ENCODE results near the gene PACS1. TPM values are rescaled to one million over a fixed set of nuclear protein-coding genes. Genes with fewer than 3 reads are reported as not detected.
A peak's percentile ranks its signal among the peaks of the same experiment; 100 is the strongest.

The PACS1 gene
- polyA plus RNA-seq, 1 donor: 30.3 TPM

DNA sequence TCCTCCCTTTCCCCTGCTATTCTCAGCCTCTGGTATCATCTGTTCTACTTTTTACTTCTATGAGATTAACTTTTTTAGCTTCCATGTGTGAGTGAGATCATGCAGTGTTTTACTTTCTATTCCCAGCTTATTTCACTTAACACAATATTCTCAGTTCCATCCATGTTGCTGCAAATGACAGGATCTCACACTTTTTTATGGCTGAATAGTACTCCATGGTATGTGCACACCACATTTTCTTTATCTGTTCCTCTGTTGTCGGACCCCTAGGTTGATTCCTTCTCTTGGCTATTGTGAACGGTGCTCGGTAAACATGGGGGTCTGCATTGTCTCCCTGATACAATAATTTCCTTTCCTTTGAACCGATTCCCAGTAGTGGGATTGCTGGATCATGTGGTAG, 117.4 kb downstream of the PACS1 start:
- no peaks in the 10 kb centered on the region for H3K9me3 ChIP-seq (ENCODE audit: control insufficient read depth, low read depth, low read length)
- no peaks in the 10 kb centered on the region for H3K36me3 ChIP-seq (ENCODE audit: control insufficient read depth, insufficient read depth, low read length)
- H3K27ac ChIP-seq (ENCODE audit: low read length): no peak overlapping the region
- H3K4me1 ChIP-seq (ENCODE audit: control insufficient read depth, insufficient read depth, low read length): peaks cover 4% of the 10 kb centered on the region
- no peaks in the 10 kb centered on the region for H3K27me3 ChIP-seq (ENCODE audit: control insufficient read depth, insufficient read depth, low read length)
- no peak overlapping the region for H3K4me3 ChIP-seq (ENCODE audit: low read length)
- no CpG with 5 or more reads among the region's 4 CpGs for WGBS (ENCODE audit: insufficient coverage, low lambda C conversion rate)
- DNase-seq: no peak

DNA sequence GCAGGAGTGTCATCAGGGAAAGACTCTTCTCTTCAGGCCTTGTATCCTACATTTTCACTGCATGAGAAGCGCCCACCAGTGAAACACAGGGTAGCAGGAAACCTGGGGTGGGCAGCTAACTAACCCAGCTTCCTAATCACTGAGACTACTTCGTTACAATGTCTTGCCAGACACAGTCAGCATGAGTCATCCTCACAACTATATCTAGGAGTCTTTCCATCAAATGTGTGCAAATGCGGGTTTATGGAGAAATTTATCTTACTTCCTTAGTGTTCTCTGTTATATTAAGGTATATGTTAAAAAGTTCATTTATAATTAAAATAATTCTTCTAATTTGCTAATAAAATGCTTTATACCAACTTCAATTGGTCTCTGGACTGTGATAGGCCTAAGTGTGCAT, 118.5 kb downstream of the PACS1 start:
- H3K4me1 ChIP-seq (ENCODE audit: control insufficient read depth, insufficient read depth, low read length): peaks cover 4% of the 10 kb centered on the region
- no CpG with 5 or more reads among the region's 3 CpGs for WGBS (ENCODE audit: insufficient coverage, low lambda C conversion rate)
- no peaks in the 10 kb centered on the region for H3K36me3 ChIP-seq (ENCODE audit: control insufficient read depth, insufficient read depth, low read length)
- no peaks in the 10 kb centered on the region for H3K9me3 ChIP-seq (ENCODE audit: control insufficient read depth, low read depth, low read length)
- H3K4me3 ChIP-seq (ENCODE audit: low read length): no peak overlapping the region
- H3K27me3 ChIP-seq (ENCODE audit: control insufficient read depth, insufficient read depth, low read length): no peaks in the 10 kb centered on the region
- no peak for DNase-seq
- no peak overlapping the region for H3K27ac ChIP-seq (ENCODE audit: low read length)

DNA sequence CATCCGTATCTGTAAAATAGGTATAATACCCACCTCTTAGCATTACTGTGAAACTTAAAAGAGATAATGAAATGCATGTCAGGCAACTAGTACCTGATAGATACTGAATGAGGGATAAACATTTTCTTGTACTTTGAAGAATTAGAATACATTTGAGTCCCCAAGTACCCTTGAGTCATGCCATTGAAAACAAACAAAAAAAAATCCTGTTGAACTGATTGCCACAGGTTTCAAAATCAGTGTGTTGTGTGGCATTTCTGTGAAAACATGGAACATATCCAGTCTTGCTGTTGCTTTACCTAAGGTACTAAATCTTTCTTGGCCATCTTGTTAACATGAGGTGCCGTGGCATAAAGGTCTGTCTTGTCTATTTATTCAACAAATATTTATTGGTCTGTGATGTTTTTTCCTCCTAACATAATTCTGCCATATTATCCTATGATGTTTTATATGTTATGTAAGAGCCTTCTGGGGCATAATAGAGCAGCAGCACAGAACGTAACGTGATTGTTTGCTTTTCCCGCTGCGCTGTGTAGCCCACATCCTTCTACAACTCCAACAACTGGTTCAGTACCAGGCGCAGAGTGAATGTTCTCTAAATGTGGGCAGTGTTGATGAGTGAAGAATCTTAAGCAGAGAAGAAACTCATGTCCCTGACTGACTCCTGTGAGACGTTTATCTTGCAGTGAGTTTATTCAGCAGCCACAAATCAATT, 119.1 kb downstream of the PACS1 start:
- H3K27ac ChIP-seq (ENCODE audit: low read length): no peak overlapping the region
- 100% methylated on average over 1 of the region's 8 CpGs for WGBS (ENCODE audit: insufficient coverage, low lambda C conversion rate)
- no peaks in the 10 kb centered on the region for H3K36me3 ChIP-seq (ENCODE audit: control insufficient read depth, insufficient read depth, low read length)
- H3K27me3 ChIP-seq (ENCODE audit: control insufficient read depth, insufficient read depth, low read length): no peaks in the 10 kb centered on the region
- no peak for DNase-seq
- H3K9me3 ChIP-seq (ENCODE audit: control insufficient read depth, low read depth, low read length): no peaks in the 10 kb centered on the region
- H3K4me1 ChIP-seq (ENCODE audit: control insufficient read depth, insufficient read depth, low read length): peaks cover 4% of the 10 kb centered on the region
- no peak overlapping the region for H3K4me3 ChIP-seq (ENCODE audit: low read length)

DNA sequence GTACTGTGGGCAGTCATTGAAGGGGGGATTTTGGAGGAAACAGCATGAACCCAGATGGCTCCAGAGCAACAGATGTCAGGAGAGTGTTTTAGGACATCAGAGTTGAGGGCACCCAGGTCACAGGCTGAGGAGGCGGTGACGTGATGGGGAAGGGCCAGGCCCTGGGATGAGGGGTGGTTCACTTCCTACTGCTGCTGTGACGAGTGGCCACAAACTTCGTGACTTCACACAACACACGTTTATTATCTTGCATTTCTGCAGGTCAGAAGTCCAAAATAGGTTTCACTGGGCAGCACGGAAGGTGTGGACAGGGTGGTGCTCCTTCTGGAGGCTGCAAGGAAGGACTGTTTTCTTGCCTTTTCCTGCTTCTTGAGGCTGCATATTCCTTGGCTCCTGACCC, 120.7 kb downstream of the PACS1 start:
- 53% methylated on average over 3 of the region's 6 CpGs for WGBS (ENCODE audit: insufficient coverage, low lambda C conversion rate)
- Histone ChIP-seq H3K27ac (ENCODE audit: low read length) (no peak overlapping the region), H3K36me3 (ENCODE audit: control insufficient read depth, insufficient read depth, low read length) (no peaks in the 10 kb centered on the region), H3K4me3 (ENCODE audit: low read length) (no peak overlapping the region), H3K4me1 (ENCODE audit: control insufficient read depth, insufficient read depth, low read length) (peaks cover 4% of the 10 kb centered on the region), H3K9me3 (ENCODE audit: control insufficient read depth, low read depth, low read length) (no peaks in the 10 kb centered on the region), H3K27me3 (ENCODE audit: control insufficient read depth, insufficient read depth, low read length) (no peaks in the 10 kb centered on the region)
- DNase-seq: peak; percentile 51 to 69

DNA sequence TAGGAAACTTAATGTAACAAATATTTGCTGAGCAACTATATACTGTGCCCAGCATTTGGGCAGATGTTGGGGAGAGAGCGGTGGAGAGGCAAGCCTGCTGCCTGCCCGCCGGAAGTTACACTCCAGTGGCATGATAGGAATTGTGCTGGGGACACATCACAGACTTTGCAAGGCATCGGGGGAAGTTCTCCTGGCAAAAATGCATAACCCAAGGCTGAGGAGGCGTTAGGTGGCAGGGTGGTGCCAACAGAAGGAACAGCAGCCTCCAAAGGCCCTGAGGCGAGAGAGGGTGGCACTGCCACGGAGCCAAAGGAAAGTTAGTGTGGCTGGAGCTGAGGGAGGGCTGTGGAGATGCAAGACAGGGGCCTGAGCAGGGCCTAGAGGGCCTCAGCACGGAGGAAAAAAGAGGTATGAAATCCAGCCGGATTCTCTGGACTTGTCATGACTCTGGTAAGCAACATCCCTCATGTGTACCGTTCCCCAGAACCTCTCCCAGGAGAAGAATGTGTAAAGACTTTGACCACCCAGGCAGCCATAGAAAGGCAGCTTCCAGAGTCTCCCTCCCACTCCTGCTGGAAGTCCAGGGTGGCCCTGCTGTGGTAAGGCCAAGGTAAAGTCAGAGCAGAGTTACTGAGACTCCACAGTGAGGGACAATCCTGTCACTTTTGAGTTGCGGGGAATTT, 122.2 kb downstream of the PACS1 start:
- no peaks in the 10 kb centered on the region for H3K9me3 ChIP-seq (ENCODE audit: control insufficient read depth, low read depth, low read length)
- 80% methylated on average over 1 of the region's 11 CpGs for whole genome bisulfite sequencing (ENCODE audit: insufficient coverage, low lambda C conversion rate)
- DNase-seq: peak; percentile 30 to 80
- no peaks in the 10 kb centered on the region for H3K27me3 ChIP-seq (ENCODE audit: control insufficient read depth, insufficient read depth, low read length)
- no peaks in the 10 kb centered on the region for H3K36me3 ChIP-seq (ENCODE audit: control insufficient read depth, insufficient read depth, low read length)
- H3K4me1 ChIP-seq (ENCODE audit: control insufficient read depth, insufficient read depth, low read length): peaks cover 4% of the 10 kb centered on the region
- H3K4me3 ChIP-seq (ENCODE audit: low read length): no peak overlapping the region
- H3K27ac ChIP-seq (ENCODE audit: low read length): peak overlapping the region; percentile 35

DNA sequence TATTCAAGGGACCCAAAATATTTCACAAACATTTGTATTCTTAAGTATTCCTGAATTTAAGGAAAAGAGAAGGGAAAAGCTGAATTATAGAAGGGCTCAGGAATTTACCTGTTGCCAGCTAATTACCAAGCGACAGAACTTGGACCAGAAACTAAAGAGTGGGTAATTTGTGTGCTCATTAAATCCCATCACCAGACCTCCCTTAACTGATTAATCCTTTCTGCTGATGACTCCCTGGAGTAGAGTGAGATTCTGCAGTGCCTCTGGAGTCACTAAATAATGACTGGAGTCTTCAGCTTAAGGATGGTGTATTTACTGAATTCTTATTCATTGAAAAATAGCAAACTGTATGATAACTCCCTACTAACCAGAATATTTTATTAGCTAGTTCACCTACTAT, 124.3 kb downstream of the PACS1 start:
- Histone ChIP-seq H3K27me3 (ENCODE audit: control insufficient read depth, insufficient read depth, low read length) (no peaks in the 10 kb centered on the region), H3K27ac (ENCODE audit: low read length) (no peak overlapping the region), H3K9me3 (ENCODE audit: control insufficient read depth, low read depth, low read length) (no peaks in the 10 kb centered on the region), H3K4me3 (ENCODE audit: low read length) (no peak overlapping the region), H3K36me3 (ENCODE audit: control insufficient read depth, insufficient read depth, low read length) (no peaks in the 10 kb centered on the region), H3K4me1 (ENCODE audit: control insufficient read depth, insufficient read depth, low read length) (peaks cover 4% of the 10 kb centered on the region)
- no peak for DNase-seq
- WGBS (ENCODE audit: insufficient coverage, low lambda C conversion rate): no CpG with 5 or more reads among the region's 1 CpG

GRCh38 chr11:66195867-66196266, 125.8 kb downstream of the PACS1 start:
- Histone ChIP-seq H3K9me3 (ENCODE audit: control insufficient read depth, low read depth, low read length) (peaks cover 11% of the 10 kb centered on the region), H3K4me3 (ENCODE audit: low read length) (no peak overlapping the region), H3K27me3 (ENCODE audit: control insufficient read depth, insufficient read depth, low read length) (no peaks in the 10 kb centered on the region), H3K4me1 (ENCODE audit: control insufficient read depth, insufficient read depth, low read length) (peaks cover 4% of the 10 kb centered on the region), H3K36me3 (ENCODE audit: control insufficient read depth, insufficient read depth, low read length) (no peaks in the 10 kb centered on the region), H3K27ac (ENCODE audit: low read length) (no peak overlapping the region)
- peak; percentile 16 to 49 for DNase-seq
- no CpG with 5 or more reads among the region's 2 CpGs for WGBS (ENCODE audit: insufficient coverage, low lambda C conversion rate)

GRCh38 chr11:66203847-66204246, 133.8 kb downstream of the PACS1 start:
- DNase-seq: no peak
- WGBS (ENCODE audit: insufficient coverage, low lambda C conversion rate): no CpG with 5 or more reads among the region's 3 CpGs
- no peaks in the 10 kb centered on the region for H3K27me3 ChIP-seq (ENCODE audit: control insufficient read depth, insufficient read depth, low read length)

DNA sequence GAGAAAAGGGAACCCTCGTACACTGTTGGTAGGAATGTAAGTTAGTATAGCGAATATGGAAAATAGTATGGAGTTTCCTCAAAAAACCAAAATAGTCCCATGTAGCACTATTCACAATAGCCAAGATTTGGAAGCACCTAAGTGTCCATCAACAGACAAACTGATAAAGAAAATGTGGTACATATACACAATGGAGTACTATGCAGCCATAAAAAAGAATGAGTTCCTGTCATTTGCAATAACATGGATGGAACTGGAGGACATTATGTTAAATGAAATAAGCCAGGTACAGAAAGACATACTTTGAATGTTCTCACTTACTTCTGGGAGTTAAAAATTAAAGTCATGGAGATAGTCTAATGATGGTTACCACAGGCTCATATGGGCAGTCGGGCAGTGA, 134.3 kb downstream of the PACS1 start:
- Histone ChIP-seq H3K9me3 (ENCODE audit: control insufficient read depth, low read depth, low read length) (peaks cover 19% of the 10 kb centered on the region), H3K4me3 (ENCODE audit: low read length) (no peak overlapping the region), H3K36me3 (ENCODE audit: control insufficient read depth, insufficient read depth, low read length) (no peaks in the 10 kb centered on the region), H3K27ac (ENCODE audit: low read length) (no peak overlapping the region), H3K4me1 (ENCODE audit: control insufficient read depth, insufficient read depth, low read length) (no peaks in the 10 kb centered on the region), H3K27me3 (ENCODE audit: control insufficient read depth, insufficient read depth, low read length) (no peaks in the 10 kb centered on the region)
- DNase-seq: no peak
- WGBS (ENCODE audit: insufficient coverage, low lambda C conversion rate): 100% methylated on average over 2 of the region's 3 CpGs

More at GRCh38 chr11:66203847-66204246, 133.8 kb downstream of the PACS1 start:
- H3K27ac ChIP-seq (ENCODE audit: low read length): no peak overlapping the region
- no peaks in the 10 kb centered on the region for H3K36me3 ChIP-seq (ENCODE audit: control insufficient read depth, insufficient read depth, low read length)
- no peak overlapping the region for H3K4me3 ChIP-seq (ENCODE audit: low read length)
- H3K9me3 ChIP-seq (ENCODE audit: control insufficient read depth, low read depth, low read length): peaks cover 19% of the 10 kb centered on the region
- no peaks in the 10 kb centered on the region for H3K4me1 ChIP-seq (ENCODE audit: control insufficient read depth, insufficient read depth, low read length)

DNA sequence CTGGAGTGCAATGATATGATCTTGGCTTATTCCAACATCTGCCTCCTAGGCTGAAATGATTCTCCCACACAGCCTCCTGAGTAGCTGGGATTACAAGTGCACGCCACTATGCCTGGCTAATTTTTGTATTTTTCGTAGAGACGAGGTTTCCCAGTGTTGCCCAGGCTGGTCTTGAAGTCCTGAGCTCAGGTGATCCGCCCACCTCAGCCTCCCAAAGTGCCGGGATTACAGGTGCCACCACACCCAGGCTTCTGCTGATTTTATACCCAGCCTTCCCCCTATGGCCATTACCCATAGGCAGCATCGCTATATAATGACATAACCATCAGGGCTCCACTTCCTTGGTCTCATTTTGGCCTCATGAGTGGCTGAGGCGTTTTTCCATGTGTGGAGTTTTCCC, 137.7 kb downstream of the PACS1 start:
- Histone ChIP-seq H3K4me1 (ENCODE audit: control insufficient read depth, insufficient read depth, low read length) (no peaks in the 10 kb centered on the region), H3K9me3 (ENCODE audit: control insufficient read depth, low read depth, low read length) (no peaks in the 10 kb centered on the region), H3K36me3 (ENCODE audit: control insufficient read depth, insufficient read depth, low read length) (peaks cover 9% of the 10 kb centered on the region), H3K27ac (ENCODE audit: low read length) (no peak overlapping the region), H3K4me3 (ENCODE audit: low read length) (no peak overlapping the region), H3K27me3 (ENCODE audit: control insufficient read depth, insufficient read depth, low read length) (no peaks in the 10 kb centered on the region)
- no peak for DNase-seq
- no CpG with 5 or more reads among the region's 7 CpGs for WGBS (ENCODE audit: insufficient coverage, low lambda C conversion rate)

DNA sequence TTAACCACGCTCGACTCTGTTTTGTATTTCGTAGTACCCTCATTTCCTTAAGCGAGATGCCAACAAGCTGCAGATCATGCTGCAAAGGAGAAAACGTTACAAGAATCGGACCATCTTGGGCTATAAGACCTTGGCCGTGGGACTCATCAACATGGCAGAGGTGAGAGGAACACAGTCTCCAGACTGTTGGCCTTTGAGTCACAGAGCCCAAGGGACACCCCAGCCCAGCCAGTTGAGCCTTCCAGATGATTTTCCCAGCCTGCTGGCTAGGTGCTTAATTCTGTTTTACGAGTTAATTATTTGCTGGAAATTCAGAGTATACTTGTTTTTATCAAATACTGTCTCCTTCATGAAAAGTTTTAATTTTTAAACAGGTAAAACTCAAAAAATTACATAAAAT, 141.0 kb downstream of the PACS1 start:
- Histone ChIP-seq H3K27me3 (ENCODE audit: control insufficient read depth, insufficient read depth, low read length) (no peaks in the 10 kb centered on the region), H3K4me1 (ENCODE audit: control insufficient read depth, insufficient read depth, low read length) (no peaks in the 10 kb centered on the region), H3K36me3 (ENCODE audit: control insufficient read depth, insufficient read depth, low read length) (peaks cover 14% of the 10 kb centered on the region), H3K27ac (ENCODE audit: low read length) (no peak overlapping the region), H3K9me3 (ENCODE audit: control insufficient read depth, low read depth, low read length) (no peaks in the 10 kb centered on the region), H3K4me3 (ENCODE audit: low read length) (no peak overlapping the region)
- WGBS (ENCODE audit: insufficient coverage, low lambda C conversion rate): 100% methylated on average over 1 of the region's 8 CpGs
- DNase-seq: no peak
